KBM-7 (cell line): ENCODE data around the gene SUGCT.

Experiments
- DNase-seq: peaks from one replicate; pipeline ENCODE4 v3.0.0-alpha.2; 2015
- in situ Hi-C: fragments of 300-500 bp; cut with MboI; formaldehyde crosslinking; loops from 2 replicates; pipeline ENCODE4 v1.14.3; 2020; ENCODE audit warnings: low sequenced_read_pairs, low pct_unique_long_range_greater_than_20kb, mixed read lengths

Gene SUGCT

GRCh38 chr7:40300146-40300670, 165.4 kb downstream of the SUGCT start:
- in situ Hi-C loops, result no loop called here
- DNase-seq, result no peak

- no peak for DNase-seq
- in situ Hi-C loops, result no loop called here
Measured at GRCh38 chr7:40301486-40302068, 166.8 kb downstream of the SUGCT start.

- in situ Hi-C loops, result no loop called here
- no peak for DNase-seq
Measured at GRCh38 chr7:40303996-40304395, 169.2 kb downstream of the SUGCT start.

- in situ Hi-C loops, result no loop called here
- DNase-seq, result no peak
Measured at GRCh38 chr7:40305229-40305628, 170.4 kb downstream of the SUGCT start.

- DNase-seq, result no peak
Measured at GRCh38 chr7:40306025-40306424, 171.2 kb downstream of the SUGCT start.

GRCh38 chr7:40306596-40306995, 171.8 kb downstream of the SUGCT start:
- DNase-seq, result no peak
- in situ Hi-C loops, result no loop called here

More at GRCh38 chr7:40306025-40306424, 171.2 kb downstream of the SUGCT start:
- in situ Hi-C loops, result no loop called here

GRCh38 chr7:40310258-40310657, 175.5 kb downstream of the SUGCT start:
- no peak for DNase-seq
- in situ Hi-C loops, result no loop called here

GRCh38 chr7:40311307-40311706, 176.5 kb downstream of the SUGCT start:
- no peak for DNase-seq
- in situ Hi-C loops, result no loop called here

GRCh38 chr7:40315277-40315676, 180.5 kb downstream of the SUGCT start:
- DNase-seq, result no peak
- in situ Hi-C loops, result no loop called here

GRCh38 chr7:40316176-40316575, 181.4 kb downstream of the SUGCT start:
- in situ Hi-C loops, result no loop called here

GRCh38 chr7:40324914-40325313, 190.1 kb downstream of the SUGCT start:
- in situ Hi-C loops, result loop anchor here (25.0 kb wide), 1 partner anchor 312 kb away; no protein-coding TSS in a partner anchor

More at GRCh38 chr7:40316176-40316575, 181.4 kb downstream of the SUGCT start:
- no peak for DNase-seq

GRCh38 chr7:40327113-40327512, 192.3 kb downstream of the SUGCT start:
- in situ Hi-C loops, result loop anchor here (25.0 kb wide), 1 partner anchor 310 kb away; no protein-coding TSS in a partner anchor
- DNase-seq, result no peak

More at GRCh38 chr7:40324914-40325313, 190.1 kb downstream of the SUGCT start:
- DNase-seq, result no peak

GRCh38 chr7:40327873-40328272, 193.1 kb downstream of the SUGCT start:
- no peak for DNase-seq
- in situ Hi-C loops, result loop anchor here (25.0 kb wide), 1 partner anchor 309 kb away; no protein-coding TSS in a partner anchor

GRCh38 chr7:40329601-40330153, 194.9 kb downstream of the SUGCT start:
- in situ Hi-C loops, result loop anchor here (25.0 kb wide), 1 partner anchor 308 kb away; no protein-coding TSS in a partner anchor
- DNase-seq, result peak; percentile 53

GRCh38 chr7:40330408-40330807, 195.6 kb downstream of the SUGCT start:
- DNase-seq, result no peak

GRCh38 chr7:40331915-40332314, 197.1 kb downstream of the SUGCT start:
- no peak for DNase-seq
- in situ Hi-C loops, result loop anchor here (25.0 kb wide), 1 partner anchor 305 kb away; no protein-coding TSS in a partner anchor

More at GRCh38 chr7:40330408-40330807, 195.6 kb downstream of the SUGCT start:
- in situ Hi-C loops, result loop anchor here (25.0 kb wide), 1 partner anchor 307 kb away; no protein-coding TSS in a partner anchor

GRCh38 chr7:40332516-40332915, 197.7 kb downstream of the SUGCT start:
- in situ Hi-C loops, result loop anchor here (25.0 kb wide), 1 partner anchor 305 kb away; no protein-coding TSS in a partner anchor
- DNase-seq, result no peak

- in situ Hi-C loops, result loop anchor here (25.0 kb wide), 1 partner anchor 295 kb away; no protein-coding TSS in a partner anchor
- no peak for DNase-seq
Measured at GRCh38 chr7:40341836-40342235, 207.0 kb downstream of the SUGCT start.

- in situ Hi-C loops, result loop anchor here (25.0 kb wide), 1 partner anchor 291 kb away; no protein-coding TSS in a partner anchor
- DNase-seq, result no peak
Measured at GRCh38 chr7:40346554-40346953, 211.7 kb downstream of the SUGCT start.

- in situ Hi-C loops, result loop anchor here (25.0 kb wide), 1 partner anchor 289 kb away; no protein-coding TSS in a partner anchor
- DNase-seq, result no peak
Measured at GRCh38 chr7:40348126-40348728, 213.4 kb downstream of the SUGCT start.
